ENCODE data around the gene ST6GALNAC5.

Gene ST6GALNAC5

GRCh38 chr1:76881762-76882161 is 14.5 kb downstream of the ST6GALNAC5 start:
- H3K27me3 Mint-ChIP-seq = peaks cover 2% of the 10 kb centered on the region
- no peaks in the 10 kb centered on the region for H3K9me3 Mint-ChIP-seq (ENCODE audit: low read depth)
- no peaks in the 10 kb centered on the region for H3K4me1 Mint-ChIP-seq (ENCODE audit: low read depth)
- H3K36me3 Mint-ChIP-seq = no peaks in the 10 kb centered on the region
- no peak overlapping the region for H3K27ac Mint-ChIP-seq
- H3K4me3 Mint-ChIP-seq = no peak overlapping the region

GRCh38 chr1:76891931-76892622 is 24.8 kb downstream of the ST6GALNAC5 start:
- peaks cover 2% of the 10 kb centered on the region for H3K36me3 Mint-ChIP-seq
- peaks cover 3% of the 10 kb centered on the region for H3K9me3 Mint-ChIP-seq (ENCODE audit: low read depth)
- H3K4me3 Mint-ChIP-seq = no peak overlapping the region
- H3K4me1 Mint-ChIP-seq (ENCODE audit: low read depth) = no peaks in the 10 kb centered on the region
- peaks cover 2% of the 10 kb centered on the region for H3K27me3 Mint-ChIP-seq
- no peak overlapping the region for H3K27ac Mint-ChIP-seq

GRCh38 chr1:76892675-76893074 is 25.4 kb downstream of the ST6GALNAC5 start:
- Mint-ChIP-seq H3K27me3 (peaks cover 2% of the 10 kb centered on the region), H3K9me3 (ENCODE audit: low read depth) (peaks cover 3% of the 10 kb centered on the region), H3K4me1 (ENCODE audit: low read depth) (no peaks in the 10 kb centered on the region), H3K27ac (no peak overlapping the region), H3K36me3 (peaks cover 2% of the 10 kb centered on the region), H3K4me3 (no peak overlapping the region)

- Mint-ChIP-seq H3K9me3 (ENCODE audit: low read depth) (no peaks in the 10 kb centered on the region), H3K27ac (no peak overlapping the region), H3K4me1 (ENCODE audit: low read depth) (no peaks in the 10 kb centered on the region), H3K4me3 (no peak overlapping the region), H3K27me3 (no peaks in the 10 kb centered on the region), H3K36me3 (peaks cover 3% of the 10 kb centered on the region)
These were observed 34.0 kb downstream of the ST6GALNAC5 start for GRCh38 chr1:76901158-76901767.

- H3K27ac Mint-ChIP-seq = no peak overlapping the region
- no peaks in the 10 kb centered on the region for H3K9me3 Mint-ChIP-seq (ENCODE audit: low read depth)
- H3K4me1 Mint-ChIP-seq (ENCODE audit: low read depth) = no peaks in the 10 kb centered on the region
- H3K27me3 Mint-ChIP-seq = no peaks in the 10 kb centered on the region
- H3K36me3 Mint-ChIP-seq = no peaks in the 10 kb centered on the region
- H3K4me3 Mint-ChIP-seq = no peak overlapping the region
These were observed 38.8 kb downstream of the ST6GALNAC5 start for GRCh38 chr1:76905876-76906595.

GRCh38 chr1:76909311-76909710 is 42.0 kb downstream of the ST6GALNAC5 start:
- Mint-ChIP-seq H3K27ac (no peak overlapping the region), H3K4me1 (ENCODE audit: low read depth) (no peaks in the 10 kb centered on the region), H3K9me3 (ENCODE audit: low read depth) (no peaks in the 10 kb centered on the region), H3K4me3 (no peak overlapping the region), H3K36me3 (no peaks in the 10 kb centered on the region), H3K27me3 (peaks cover 2% of the 10 kb centered on the region)

- Mint-ChIP-seq H3K36me3 (no peaks in the 10 kb centered on the region), H3K4me3 (no peak overlapping the region), H3K4me1 (ENCODE audit: low read depth) (no peaks in the 10 kb centered on the region), H3K9me3 (ENCODE audit: low read depth) (no peaks in the 10 kb centered on the region), H3K27ac (no peak overlapping the region), H3K27me3 (peaks cover 9% of the 10 kb centered on the region)
These were observed 51.8 kb downstream of the ST6GALNAC5 start for GRCh38 chr1:76919085-76919484.

GRCh38 chr1:76921590-76921989 is 54.3 kb downstream of the ST6GALNAC5 start:
- peaks cover 9% of the 10 kb centered on the region for H3K27me3 Mint-ChIP-seq
- H3K4me3 Mint-ChIP-seq = no peak overlapping the region
- no peaks in the 10 kb centered on the region for H3K4me1 Mint-ChIP-seq (ENCODE audit: low read depth)
- H3K36me3 Mint-ChIP-seq = no peaks in the 10 kb centered on the region
- H3K27ac Mint-ChIP-seq = no peak overlapping the region
- no peaks in the 10 kb centered on the region for H3K9me3 Mint-ChIP-seq (ENCODE audit: low read depth)

GRCh38 chr1:76925825-76926224 is 58.5 kb downstream of the ST6GALNAC5 start:
- peaks cover 8% of the 10 kb centered on the region for H3K9me3 Mint-ChIP-seq (ENCODE audit: low read depth)
- peaks cover 5% of the 10 kb centered on the region for H3K36me3 Mint-ChIP-seq
- H3K4me3 Mint-ChIP-seq = no peak overlapping the region
- H3K4me1 Mint-ChIP-seq (ENCODE audit: low read depth) = no peaks in the 10 kb centered on the region
- H3K27me3 Mint-ChIP-seq = peaks cover 2% of the 10 kb centered on the region
- no peak overlapping the region for H3K27ac Mint-ChIP-seq

GRCh38 chr1:76928522-76928921 is 61.2 kb downstream of the ST6GALNAC5 start:
- Mint-ChIP-seq H3K27me3 (peaks cover 5% of the 10 kb centered on the region), H3K27ac (no peak overlapping the region), H3K36me3 (peaks cover 8% of the 10 kb centered on the region), H3K4me1 (ENCODE audit: low read depth) (no peaks in the 10 kb centered on the region), H3K9me3 (ENCODE audit: low read depth) (peaks cover 13% of the 10 kb centered on the region), H3K4me3 (no peak overlapping the region)

- Mint-ChIP-seq H3K4me1 (ENCODE audit: low read depth) (peaks cover 2% of the 10 kb centered on the region), H3K27me3 (peaks cover 5% of the 10 kb centered on the region), H3K9me3 (ENCODE audit: low read depth) (peaks cover 13% of the 10 kb centered on the region), H3K36me3 (peaks cover 8% of the 10 kb centered on the region), H3K27ac (no peak overlapping the region), H3K4me3 (no peak overlapping the region)
These were observed 61.9 kb downstream of the ST6GALNAC5 start for GRCh38 chr1:76929136-76929535.

- no peak overlapping the region for H3K4me3 Mint-ChIP-seq
- H3K9me3 Mint-ChIP-seq (ENCODE audit: low read depth) = peaks cover 13% of the 10 kb centered on the region
- H3K27ac Mint-ChIP-seq = no peak overlapping the region
- peaks cover 8% of the 10 kb centered on the region for H3K36me3 Mint-ChIP-seq
- peaks cover 5% of the 10 kb centered on the region for H3K27me3 Mint-ChIP-seq
- H3K4me1 Mint-ChIP-seq (ENCODE audit: low read depth) = peaks cover 2% of the 10 kb centered on the region
These were observed 66.9 kb downstream of the ST6GALNAC5 start for GRCh38 chr1:76933847-76934815.

- Mint-ChIP-seq H3K27me3 (no peaks in the 10 kb centered on the region), H3K27ac (no peak overlapping the region), H3K36me3 (no peaks in the 10 kb centered on the region), H3K9me3 (ENCODE audit: low read depth) (no peaks in the 10 kb centered on the region), H3K4me1 (ENCODE audit: low read depth) (peaks cover 2% of the 10 kb centered on the region), H3K4me3 (no peak overlapping the region)
These were observed 71.0 kb downstream of the ST6GALNAC5 start for GRCh38 chr1:76938304-76938703.

GRCh38 chr1:76939050-76939816 is 72.0 kb downstream of the ST6GALNAC5 start:
- H3K36me3 Mint-ChIP-seq = no peaks in the 10 kb centered on the region
- no peaks in the 10 kb centered on the region for H3K4me1 Mint-ChIP-seq (ENCODE audit: low read depth)
- no peak overlapping the region for H3K4me3 Mint-ChIP-seq
- H3K27me3 Mint-ChIP-seq = no peaks in the 10 kb centered on the region
- H3K27ac Mint-ChIP-seq = no peak overlapping the region
- no peaks in the 10 kb centered on the region for H3K9me3 Mint-ChIP-seq (ENCODE audit: low read depth)

All from activated naive CD8-positive, alpha-beta T cell (primary cell).